ENCODE results near the gene AREG.

Gene AREG

GRCh38 chr4:74438661-74439060, 6.3 kb upstream of the AREG start:
- no peak for TF ChIP-seq ARNT (IDR thresholded peaks at IDR 0.05)
- no peak for TF ChIP-seq ZNF384 (IDR thresholded peaks at IDR 0.05)
- TF ChIP-seq TARDBP (IDR thresholded peaks at IDR 0.05) = no peak
- TF ChIP-seq FOXK2 (IDR thresholded peaks at IDR 0.05) = no peak
- TF ChIP-seq NFRKB (IDR thresholded peaks at IDR 0.05) = no peak
- TF ChIP-seq CTBP1 (IDR thresholded peaks at IDR 0.05; ENCODE audit: borderline replicate concordance) = no peak
- TF ChIP-seq FOXA1 (IDR thresholded peaks at IDR 0.05) = no peak
- no peak for TF ChIP-seq FOXM1 (IDR thresholded peaks at IDR 0.05; ENCODE audit: borderline replicate concordance)
- no peak for TF ChIP-seq SUZ12 (IDR thresholded peaks at IDR 0.05)
- TF ChIP-seq ELF4 (IDR thresholded peaks at IDR 0.05) = no peak
- TF ChIP-seq LEF1 (IDR thresholded peaks at IDR 0.05; ENCODE audit: borderline replicate concordance) = no peak
- no peak for TF ChIP-seq PKNOX1 (IDR thresholded peaks at IDR 0.05)
- no peak for TF ChIP-seq L3MBTL2 (conservative IDR thresholded peaks at IDR 0.05)
- TF ChIP-seq HDGF (IDR thresholded peaks at IDR 0.05; ENCODE audit: borderline replicate concordance) = no peak
- no peak for TF ChIP-seq BHLHE40 (IDR thresholded peaks at IDR 0.05; ENCODE audit: borderline replicate concordance)
- no peak for TF ChIP-seq SP1 (IDR thresholded peaks at IDR 0.05)
- POLR2A ChIA-PET = no interaction called here
- CTCF ChIA-PET = no interaction called here
- DNase-seq (ENCODE audit: extremely low spot score) = no peak

GRCh38 chr4:74439952-74440351, 5.0 kb upstream of the AREG start:
- DNase-seq (ENCODE audit: extremely low spot score) = no peak
- TF ChIP-seq SP1 (IDR thresholded peaks at IDR 0.05) (no peak), NFRKB (IDR thresholded peaks at IDR 0.05) (no peak), TARDBP (IDR thresholded peaks at IDR 0.05) (no peak), ZNF384 (IDR thresholded peaks at IDR 0.05) (no peak), LEF1 (IDR thresholded peaks at IDR 0.05; ENCODE audit: borderline replicate concordance) (no peak), HDGF (IDR thresholded peaks at IDR 0.05; ENCODE audit: borderline replicate concordance) (no peak), PKNOX1 (IDR thresholded peaks at IDR 0.05) (no peak), CTBP1 (IDR thresholded peaks at IDR 0.05; ENCODE audit: borderline replicate concordance) (no peak), FOXM1 (IDR thresholded peaks at IDR 0.05; ENCODE audit: borderline replicate concordance) (no peak), FOXA1 (IDR thresholded peaks at IDR 0.05) (no peak)
- ChIA-PET POLR2A (no interaction called here), CTCF (no interaction called here)

- TF ChIP-seq ZNF384 (IDR thresholded peaks at IDR 0.05) (no peak), TARDBP (IDR thresholded peaks at IDR 0.05) (no peak), FOXA1 (IDR thresholded peaks at IDR 0.05) (no peak), ELF4 (IDR thresholded peaks at IDR 0.05) (no peak), SP1 (IDR thresholded peaks at IDR 0.05) (no peak)
- CTCF ChIA-PET = no interaction called here
- POLR2A ChIA-PET = no interaction called here
- DNase-seq (ENCODE audit: extremely low spot score) = no peak
Observed at GRCh38 chr4:74440356-74440755, 4.6 kb upstream of the AREG start.

DNA sequence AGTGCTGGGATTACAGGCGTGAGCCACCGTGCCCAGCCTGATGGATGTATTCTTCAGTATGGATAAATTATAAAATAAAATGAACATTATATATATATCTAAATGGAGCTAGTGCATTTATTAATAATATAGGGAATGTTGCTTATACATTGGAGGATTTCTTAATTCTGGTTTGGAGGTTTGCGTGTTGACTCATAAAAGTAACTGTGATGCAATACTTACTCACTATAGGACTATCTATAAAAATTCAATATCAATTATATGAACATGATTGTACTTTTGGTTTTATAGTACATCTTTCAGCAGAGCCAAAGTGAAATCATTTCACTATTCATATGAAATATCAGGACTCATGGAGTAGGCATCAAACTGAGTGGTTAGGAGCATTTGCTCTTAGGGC, 3.2 kb upstream of the AREG start:
- DNase-seq (ENCODE audit: extremely low spot score) = no peak
- CTCF ChIA-PET = no interaction called here
- POLR2A ChIA-PET = no interaction called here
- TF ChIP-seq TARDBP (IDR thresholded peaks at IDR 0.05) = no peak
- no peak for TF ChIP-seq LEF1 (IDR thresholded peaks at IDR 0.05; ENCODE audit: borderline replicate concordance)

- TF ChIP-seq ZNF384 (IDR thresholded peaks at IDR 0.05) (no peak), ARNT (IDR thresholded peaks at IDR 0.05) (no peak), NFRKB (IDR thresholded peaks at IDR 0.05) (no peak), FOXM1 (IDR thresholded peaks at IDR 0.05; ENCODE audit: borderline replicate concordance) (no peak), PKNOX1 (IDR thresholded peaks at IDR 0.05) (no peak), SUZ12 (IDR thresholded peaks at IDR 0.05) (no peak), HDGF (IDR thresholded peaks at IDR 0.05; ENCODE audit: borderline replicate concordance) (no peak), L3MBTL2 (conservative IDR thresholded peaks at IDR 0.05) (no peak), CTBP1 (IDR thresholded peaks at IDR 0.05; ENCODE audit: borderline replicate concordance) (no peak), ELF4 (IDR thresholded peaks at IDR 0.05) (no peak), FOXK2 (IDR thresholded peaks at IDR 0.05) (no peak), LEF1 (IDR thresholded peaks at IDR 0.05; ENCODE audit: borderline replicate concordance) (no peak), BHLHE40 (IDR thresholded peaks at IDR 0.05; ENCODE audit: borderline replicate concordance) (no peak), SP1 (IDR thresholded peaks at IDR 0.05) (no peak), TARDBP (IDR thresholded peaks at IDR 0.05) (no peak), FOXA1 (IDR thresholded peaks at IDR 0.05) (no peak)
- ChIA-PET POLR2A (no interaction called here), CTCF (no interaction called here)
- no peak for DNase-seq (ENCODE audit: extremely low spot score)
Observed at GRCh38 chr4:74446193-74446868, 1.4 kb downstream of the AREG start.

GRCh38 chr4:74446896-74447295, 2.0 kb downstream of the AREG start:
- no peak for DNase-seq (ENCODE audit: extremely low spot score)
- POLR2A ChIA-PET = no interaction called here
- no peak for TF ChIP-seq FOXM1 (IDR thresholded peaks at IDR 0.05; ENCODE audit: borderline replicate concordance)
- TF ChIP-seq SP1 (IDR thresholded peaks at IDR 0.05) = no peak
- TF ChIP-seq L3MBTL2 (conservative IDR thresholded peaks at IDR 0.05) = no peak
- TF ChIP-seq SUZ12 (IDR thresholded peaks at IDR 0.05) = no peak
- TF ChIP-seq ELF4 (IDR thresholded peaks at IDR 0.05) = no peak
- TF ChIP-seq PKNOX1 (IDR thresholded peaks at IDR 0.05) = no peak
- TF ChIP-seq BHLHE40 (IDR thresholded peaks at IDR 0.05; ENCODE audit: borderline replicate concordance) = no peak
- TF ChIP-seq FOXA1 (IDR thresholded peaks at IDR 0.05) = no peak
- TF ChIP-seq LEF1 (IDR thresholded peaks at IDR 0.05; ENCODE audit: borderline replicate concordance) = no peak
- TF ChIP-seq TARDBP (IDR thresholded peaks at IDR 0.05) = no peak
- no peak for TF ChIP-seq ZNF384 (IDR thresholded peaks at IDR 0.05)
- TF ChIP-seq CTBP1 (IDR thresholded peaks at IDR 0.05; ENCODE audit: borderline replicate concordance) = no peak
- no peak for TF ChIP-seq HDGF (IDR thresholded peaks at IDR 0.05; ENCODE audit: borderline replicate concordance)
- no peak for TF ChIP-seq NFRKB (IDR thresholded peaks at IDR 0.05)
- no peak for TF ChIP-seq ARNT (IDR thresholded peaks at IDR 0.05)
- TF ChIP-seq FOXK2 (IDR thresholded peaks at IDR 0.05) = no peak
- CTCF ChIA-PET = no interaction called here
